Measurements from ENCODE around the gene CDH13. TPM values are rescaled to one million over a fixed set of nuclear protein-coding genes. Genes with fewer than 3 reads are reported as not detected.

Gene CDH13
- total and polyA plus RNA-seq, 8 donors = 0.12 to 21.4 (median 1.7) TPM; not detected in 1

DNA sequence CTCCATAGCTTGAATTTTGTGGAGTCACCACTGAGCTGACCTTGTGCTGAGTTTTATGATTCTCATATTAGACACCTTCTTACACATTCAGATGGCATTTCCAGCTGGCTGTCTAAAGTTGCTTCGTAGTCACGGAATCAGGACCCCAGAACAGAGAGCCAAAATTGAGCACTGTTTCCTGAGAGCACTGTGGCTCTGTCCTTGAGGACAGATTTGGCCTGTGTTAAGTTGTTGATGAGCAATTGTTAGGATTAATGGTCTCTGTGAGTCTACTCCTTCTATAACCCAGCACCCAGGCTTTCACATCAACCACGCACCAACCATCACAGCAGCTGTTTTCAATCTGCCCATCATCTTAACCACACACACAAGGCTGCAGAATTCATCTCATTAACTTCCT lies 903.5 kb downstream of the CDH13 start:
- no peak overlapping the region for H3K27ac ChIP-seq
- WGBS, 5 donors = 71 to 91% (median 81%) methylated on average over 3 of the region's 3 CpGs
- H3K4me3 ChIP-seq = no peak overlapping the region
- no peaks in the 10 kb centered on the region for H3K9me3 ChIP-seq
- no peaks in the 10 kb centered on the region for H3K36me3 ChIP-seq
- TF ChIP-seq POLR2A (IDR thresholded peaks at IDR 0.05) (no peak), EP300 (IDR thresholded peaks at IDR 0.05) (no peak), POLR2AphosphoS5 (IDR thresholded peaks at IDR 0.05) (no peak)
- TF ChIP-seq, protein P1, sequence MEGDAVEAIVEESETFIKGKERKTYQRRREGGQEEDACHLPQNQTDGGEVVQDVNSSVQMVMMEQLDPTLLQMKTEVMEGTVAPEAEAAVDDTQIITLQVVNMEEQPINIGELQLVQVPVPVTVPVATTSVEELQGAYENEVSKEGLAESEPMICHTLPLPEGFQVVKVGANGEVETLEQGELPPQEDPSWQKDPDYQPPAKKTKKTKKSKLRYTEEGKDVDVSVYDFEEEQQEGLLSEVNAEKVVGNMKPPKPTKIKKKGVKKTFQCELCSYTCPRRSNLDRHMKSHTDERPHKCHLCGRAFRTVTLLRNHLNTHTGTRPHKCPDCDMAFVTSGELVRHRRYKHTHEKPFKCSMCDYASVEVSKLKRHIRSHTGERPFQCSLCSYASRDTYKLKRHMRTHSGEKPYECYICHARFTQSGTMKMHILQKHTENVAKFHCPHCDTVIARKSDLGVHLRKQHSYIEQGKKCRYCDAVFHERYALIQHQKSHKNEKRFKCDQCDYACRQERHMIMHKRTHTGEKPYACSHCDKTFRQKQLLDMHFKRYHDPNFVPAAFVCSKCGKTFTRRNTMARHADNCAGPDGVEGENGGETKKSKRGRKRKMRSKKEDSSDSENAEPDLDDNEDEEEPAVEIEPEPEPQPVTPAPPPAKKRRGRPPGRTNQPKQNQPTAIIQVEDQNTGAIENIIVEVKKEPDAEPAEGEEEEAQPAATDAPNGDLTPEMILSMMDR (IDR thresholded peaks at IDR 0.05) = no peak
- H3K27me3 ChIP-seq = peaks cover 0 to 7% (median 0%) of the 10 kb centered on the region in 3 donors
- intact Hi-C loops (cut with DNase I; ENCODE audit: low total_unique reads) = no loop called here
- H3K4me1 ChIP-seq = no peaks in the 10 kb centered on the region
- no peak for DNase-seq

DNA sequence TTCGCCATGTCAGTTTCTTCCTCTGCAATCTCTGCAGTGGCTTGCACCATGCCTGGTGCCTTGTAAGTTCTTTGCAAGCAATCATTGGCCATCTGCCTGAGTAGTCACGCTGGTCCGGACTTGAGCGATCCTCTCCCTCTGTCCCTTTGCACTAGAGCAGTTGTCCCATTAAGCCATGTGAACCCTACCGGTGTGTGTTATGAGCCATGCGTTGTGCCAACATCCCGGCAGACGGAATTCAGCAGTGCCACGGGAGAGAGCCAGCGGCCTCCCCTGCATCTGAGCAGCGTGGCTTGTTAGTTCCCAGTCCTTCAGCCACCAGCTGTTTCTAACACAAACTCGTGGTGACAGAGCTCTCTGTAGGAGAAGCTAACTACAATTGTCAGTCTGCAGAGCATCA lies 905.9 kb downstream of the CDH13 start:
- no peaks in the 10 kb centered on the region for H3K36me3 ChIP-seq
- DNase-seq = no peak
- intact Hi-C loops (cut with DNase I; ENCODE audit: low total_unique reads) = no loop called here
- TF ChIP-seq EP300 (IDR thresholded peaks at IDR 0.05) = no peak
- no peak for TF ChIP-seq POLR2A (IDR thresholded peaks at IDR 0.05)
- no peaks in the 10 kb centered on the region for H3K4me1 ChIP-seq
- 85 to 88% (median 85%) methylated on average over 11 to 12 of the region's 12 CpGs for WGBS, 5 donors
- no peak overlapping the region for H3K4me3 ChIP-seq
- H3K27me3 ChIP-seq = no peaks in the 10 kb centered on the region
- H3K9me3 ChIP-seq = no peaks in the 10 kb centered on the region
- no peak overlapping the region for H3K27ac ChIP-seq

DNA sequence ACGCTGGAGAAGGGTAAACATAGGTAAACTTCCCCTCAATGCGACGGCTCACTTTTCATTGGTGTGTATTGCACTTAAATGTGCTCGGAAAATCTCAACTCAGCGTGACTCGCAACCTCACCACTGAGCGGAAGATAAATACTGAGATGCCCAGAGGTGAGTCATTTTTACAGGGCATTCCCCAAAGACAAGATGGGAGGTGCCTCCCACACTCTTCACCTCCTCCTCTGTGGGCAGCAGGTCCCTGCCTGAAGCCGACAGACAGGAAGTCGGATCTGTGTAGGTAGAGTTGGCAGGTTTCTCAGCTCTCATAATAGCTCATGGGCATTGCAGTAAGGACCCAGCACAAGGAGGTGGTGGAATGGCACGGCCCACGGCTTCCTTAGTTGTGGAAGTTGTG lies 906.4 kb downstream of the CDH13 start:
- H3K27me3 ChIP-seq = no peaks in the 10 kb centered on the region
- WGBS, 5 donors = 72 to 81% (median 75%) methylated on average over 10 to 11 of the region's 11 CpGs
- H3K4me3 ChIP-seq = no peak overlapping the region
- no peaks in the 10 kb centered on the region for H3K4me1 ChIP-seq
- DNase-seq = no peak
- TF ChIP-seq EP300 (IDR thresholded peaks at IDR 0.05) (no peak), POLR2AphosphoS5 (IDR thresholded peaks at IDR 0.05) (no peak), POLR2A (IDR thresholded peaks at IDR 0.05) (no peak)
- TF ChIP-seq, protein P1 (IDR thresholded peaks at IDR 0.05) = no peak
- intact Hi-C loops (cut with DNase I; ENCODE audit: low total_unique reads) = no loop called here
- H3K36me3 ChIP-seq = no peaks in the 10 kb centered on the region
- H3K9me3 ChIP-seq = no peaks in the 10 kb centered on the region
- no peak overlapping the region for H3K27ac ChIP-seq

DNA sequence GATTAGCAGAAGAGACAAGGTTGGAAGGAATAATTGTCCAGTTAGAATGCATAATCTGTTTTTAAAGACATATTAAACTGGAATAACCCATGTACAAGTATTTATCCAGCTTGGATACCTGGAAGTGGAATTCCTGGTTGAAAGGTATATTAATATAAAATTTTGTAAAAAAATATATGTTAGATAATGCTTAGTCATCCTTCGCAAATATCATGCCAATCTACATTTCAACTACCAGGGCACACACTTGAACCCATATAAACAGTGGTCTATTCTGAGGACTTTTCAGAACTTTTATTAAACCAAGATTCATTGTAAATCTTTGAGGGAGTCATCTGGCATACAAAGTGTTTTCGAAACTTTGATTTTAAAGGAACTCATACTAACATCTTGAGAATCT lies 911.9 kb downstream of the CDH13 start:
- H3K36me3 ChIP-seq = no peaks in the 10 kb centered on the region
- TF ChIP-seq POLR2AphosphoS5 (IDR thresholded peaks at IDR 0.05) = no peak
- no peak for TF ChIP-seq EP300 (IDR thresholded peaks at IDR 0.05)
- no peak for TF ChIP-seq POLR2A (IDR thresholded peaks at IDR 0.05)
- TF ChIP-seq, protein P1 (IDR thresholded peaks at IDR 0.05) = no peak
- no peak for DNase-seq
- H3K27me3 ChIP-seq = no peaks in the 10 kb centered on the region
- intact Hi-C loops (cut with DNase I; ENCODE audit: low total_unique reads) = no loop called here
- no peaks in the 10 kb centered on the region for H3K4me1 ChIP-seq
- H3K9me3 ChIP-seq = no peaks in the 10 kb centered on the region
- no peak overlapping the region for H3K4me3 ChIP-seq
- WGBS, 5 donors = 90 to 95% (median 93%) methylated on average over 2 of the region's 2 CpGs
- H3K27ac ChIP-seq = no peak overlapping the region

DNA sequence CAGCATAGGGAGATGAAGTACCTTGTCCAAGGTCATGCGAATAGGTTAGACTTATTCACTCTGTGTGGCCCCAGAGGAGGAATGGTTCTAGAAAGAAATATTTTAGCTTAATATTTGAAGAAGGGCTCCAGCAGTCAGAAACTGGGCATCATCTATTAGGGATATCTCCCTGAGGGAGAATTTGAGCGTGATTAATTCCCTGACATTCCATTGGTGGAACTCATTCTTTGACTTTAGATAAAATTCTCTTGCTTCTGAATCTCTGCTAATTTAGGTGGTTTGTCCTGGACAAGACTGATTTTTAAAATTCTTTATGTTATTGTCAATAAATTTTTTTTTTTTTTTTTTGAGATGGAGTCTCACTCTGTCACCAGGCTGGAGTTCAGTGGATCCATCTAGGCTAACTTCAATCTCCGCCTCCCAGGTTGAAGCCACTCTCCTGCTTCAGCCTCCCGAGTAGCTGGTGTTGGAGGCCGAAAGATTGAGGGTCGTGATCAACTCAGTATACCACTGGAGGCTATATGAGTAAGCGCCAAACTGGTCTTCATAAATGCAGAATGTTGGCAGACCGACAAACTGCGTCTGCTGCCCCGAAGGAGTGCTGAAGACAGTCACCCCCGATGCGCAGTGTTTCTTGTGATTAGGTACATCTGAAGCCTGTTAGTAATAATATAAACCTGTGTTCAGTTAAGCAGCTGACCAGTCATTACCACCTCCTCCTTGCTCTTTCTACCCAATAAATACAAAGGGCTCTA lies 913.1 kb downstream of the CDH13 start:
- Histone ChIP-seq H3K27ac (no peak overlapping the region), H3K9me3 (no peaks in the 10 kb centered on the region), H3K4me1 (no peaks in the 10 kb centered on the region), H3K27me3 (no peaks in the 10 kb centered on the region), H3K36me3 (no peaks in the 10 kb centered on the region), H3K4me3 (no peak overlapping the region)
- TF ChIP-seq POLR2A (IDR thresholded peaks at IDR 0.05) = no peak
- TF ChIP-seq POLR2AphosphoS5 (IDR thresholded peaks at IDR 0.05) = no peak
- no peak for TF ChIP-seq EP300 (IDR thresholded peaks at IDR 0.05)
- TF ChIP-seq, protein P1 (IDR thresholded peaks at IDR 0.05) = no peak
- intact Hi-C loops (cut with DNase I; ENCODE audit: low total_unique reads) = no loop called here
- WGBS, 5 donors = 87 to 93% (median 87%) methylated on average over 12 of the region's 12 CpGs
- DNase-seq = no peak
